GM18870 (cell line): ENCODE measurements around the gene NEXMIF.
A peak's percentile ranks its signal among the peaks of the same experiment; 100 is the strongest.
"Not testable (repeated sequence)": the region's sequence is repeated elsewhere in the genome, so short reads cannot be mapped to it uniquely, and the experiment has no call there.

Source experiments
- ATAC-seq: cut with Tn5 transposase; IDR thresholded peaks from one replicate; pipeline ENCODE4 v1.9.1; 2021; ENCODE audit warnings: moderate library complexity; ENCODE audit not compliant: unreplicated experiment

The NEXMIF gene

GRCh38 chrX:74797338-74797887 is 127.8 kb downstream of the NEXMIF start:
- no peak for ATAC-seq

- ATAC-seq, result no peak
Observed at GRCh38 chrX:74788545-74789086, 136.6 kb downstream of the NEXMIF start.

- no peak for ATAC-seq
Observed at GRCh38 chrX:74784629-74785028, 140.6 kb downstream of the NEXMIF start.

- ATAC-seq, result peak; percentile 81
Observed at GRCh38 chrX:74781507-74782034, 143.7 kb downstream of the NEXMIF start.

- ATAC-seq, result peak; percentile 37
Observed at GRCh38 chrX:74779175-74779574, 146.1 kb downstream of the NEXMIF start.

- ATAC-seq, result no peak
Observed at GRCh38 chrX:74774988-74775387, 150.3 kb downstream of the NEXMIF start.

- no peak for ATAC-seq
Observed at GRCh38 chrX:74736450-74736849, 188.8 kb downstream of the NEXMIF start.

- ATAC-seq, result no peak
Observed at GRCh38 chrX:74705269-74705668, 220.0 kb downstream of the NEXMIF start.

- ATAC-seq, result not testable (repeated sequence)
Observed at GRCh38 chrX:74701343-74701742, 223.9 kb downstream of the NEXMIF start.

GRCh38 chrX:74684466-74684865 is 240.8 kb downstream of the NEXMIF start:
- no peak for ATAC-seq
